H1 (cell line): ENCODE measurements around the gene RXRA. TPM values are rescaled to one million over a fixed set of nuclear protein-coding genes. Genes with fewer than 3 reads are reported as not detected.

Source experiments
- BACH1 ChIP-seq: IDR thresholded peaks from 2 replicates; pipeline ENCODE4 v1.6.1; 2012; ENCODE audit warnings: low read length, improper control_type of control experiment
- CHD1 ChIP-seq: IDR thresholded peaks from 2 replicates; pipeline ENCODE4 v1.6.1; 2012; ENCODE audit warnings: low read depth, low read length, improper control_type of control experiment
- CHD7 ChIP-seq: fragments of 300-600 bp; sonication (generic); IDR thresholded peaks from 2 replicates; pipeline ENCODE4 v1.7.1; 2012; ENCODE audit warnings: low read length, moderate library complexity, mild to moderate bottlenecking, inconsistent platforms; ENCODE audit not compliant: insufficient replicate concordance
- CREB1 ChIP-seq: IDR thresholded peaks from 2 replicates; pipeline ENCODE4 v1.6.1; 2012; ENCODE audit warnings: inconsistent platforms
- RNF2 ChIP-seq: fragments of 200-900, 300-1000 bp; sonication (generic); IDR thresholded peaks from 2 replicates; pipeline ENCODE4 v1.7.1; 2016; ENCODE audit warnings: borderline replicate concordance, low read depth, mild to moderate bottlenecking, antibody characterized with exemption, low read length; ENCODE audit not compliant: poor library complexity, severe bottlenecking; ENCODE audit errors: missing control alignments
- TAF1 ChIP-seq: IDR thresholded peaks from 2 replicates; pipeline ENCODE4 v1.6.1; 2011; ENCODE audit warnings: mild to moderate bottlenecking, low read depth, low read length
- polyA plus RNA-seq, 7 experiments: library from polyadenylated mRNA; depleted of rRNA in 3 of 7; stranded (reverse) in 5 of 7; unstranded in 2 of 7; fragments of >200 nt in 5 of 7; fragments of 200-250 nt in 2 of 7; gene quantifications; 1 replicate in 5 of 7; 2 replicates in 1 of 7; 4 replicates in 1 of 7; pipeline versions ENCODE4 v1.2.1 to v1.2.3, GENCODE V29; 2011 to 2013; ENCODE audit warnings: missing spikeins in 2 of 7, mixed read lengths in 2 of 7
- total RNA-seq: library from RNA; stranded (reverse); fragmentation: NEBNext Ultra II Directional; extraction: Animal tissue kit (Norgen Biotek cat#: 25700); gene quantifications from 2 replicates; pipeline ENCODE4 v1.2.1, GENCODE V29; 2021

The RXRA gene
- total and polyA plus RNA-seq, 2 of the 8 experiments (the other 6 are each of a cell fraction or from before 2014, with no cell fraction given), result 9.8 to 29.4 TPM

DNA sequence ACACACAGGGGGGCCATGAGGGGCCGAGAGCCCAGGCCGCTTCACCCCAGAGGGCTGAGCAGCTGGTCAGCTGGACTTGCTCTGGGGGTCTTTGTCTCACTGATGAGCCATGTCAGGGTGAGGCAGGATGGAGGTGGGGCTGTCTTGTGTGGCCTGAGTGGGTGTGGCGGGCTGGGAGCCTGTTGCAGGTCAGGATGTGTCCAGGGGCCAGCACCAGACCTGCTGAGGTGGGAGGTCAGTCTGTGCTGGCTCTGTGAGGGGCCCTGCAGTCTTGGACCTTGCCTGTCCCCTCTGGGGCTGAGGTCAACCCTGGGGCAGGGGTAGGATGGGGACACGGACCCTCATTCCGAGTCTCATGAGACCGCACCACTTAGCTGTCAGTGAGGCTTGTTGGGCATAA lies 56.9 kb downstream of the RXRA start (continued):
- TF ChIP-seq RNF2, result no peak
- TF ChIP-seq CHD7, result no peak
- no peak for TF ChIP-seq CREB1
- TF ChIP-seq CHD1, result no peak
- no peak for TF ChIP-seq BACH1
- no peak for TF ChIP-seq TAF1
- TF ChIP-seq, all 59 proteins: peak for 0
